Measurements from ENCODE around the gene BARHL2.

BARHL2 gene

GRCh38 chr1:90716552-90717355, at the start of gene BARHL2:
BARHL2 (minus strand) TSS chr1:90717302; CDS start chr1:90717195, 107 bp downstream.
- DNase-seq (ENCODE audit: extremely low read depth in 1 of 2, low read depth in 1 of 2), result no peak

GRCh38 chr1:90763930-90764329, 46.8 kb upstream of the BARHL2 start:
- DNase-seq (ENCODE audit: extremely low read depth in 1 of 2, low read depth in 1 of 2), result no peak

GRCh38 chr1:90763506-90763905, 46.4 kb upstream of the BARHL2 start:
- no peak for DNase-seq (ENCODE audit: extremely low read depth in 1 of 2, low read depth in 1 of 2)

GRCh38 chr1:90761781-90762589, 44.9 kb upstream of the BARHL2 start:
- no peak for DNase-seq (ENCODE audit: extremely low read depth in 1 of 2, low read depth in 1 of 2)

GRCh38 chr1:90761156-90761555, 44.1 kb upstream of the BARHL2 start:
- no peak for DNase-seq (ENCODE audit: extremely low read depth in 1 of 2, low read depth in 1 of 2)

GRCh38 chr1:90753556-90753955, 36.5 kb upstream of the BARHL2 start:
- DNase-seq (ENCODE audit: extremely low read depth in 1 of 2, low read depth in 1 of 2), result no peak

GRCh38 chr1:90748668-90749067, 31.6 kb upstream of the BARHL2 start:
- no peak for DNase-seq (ENCODE audit: extremely low read depth in 1 of 2, low read depth in 1 of 2)

GRCh38 chr1:90746857-90747256, 29.8 kb upstream of the BARHL2 start:
- no peak for DNase-seq (ENCODE audit: extremely low read depth in 1 of 2, low read depth in 1 of 2)

- DNase-seq (ENCODE audit: extremely low read depth in 1 of 2, low read depth in 1 of 2), result no peak
Measured at GRCh38 chr1:90745972-90746371, 28.9 kb upstream of the BARHL2 start.

GRCh38 chr1:90732136-90732535, 15.0 kb upstream of the BARHL2 start:
- DNase-seq (ENCODE audit: extremely low read depth in 1 of 2, low read depth in 1 of 2), result no peak

GRCh38 chr1:90731382-90732050, 14.4 kb upstream of the BARHL2 start:
- no peak for DNase-seq (ENCODE audit: extremely low read depth in 1 of 2, low read depth in 1 of 2)

GRCh38 chr1:90730243-90731022, 13.3 kb upstream of the BARHL2 start:
- DNase-seq (ENCODE audit: extremely low read depth in 1 of 2, low read depth in 1 of 2), result no peak

GRCh38 chr1:90729504-90730242, 12.6 kb upstream of the BARHL2 start:
- DNase-seq (ENCODE audit: extremely low read depth in 1 of 2, low read depth in 1 of 2), result no peak

- DNase-seq (ENCODE audit: extremely low read depth in 1 of 2, low read depth in 1 of 2), result no peak
Measured at GRCh38 chr1:90728502-90729287, 11.6 kb upstream of the BARHL2 start.

GRCh38 chr1:90727917-90728501, 10.9 kb upstream of the BARHL2 start:
- DNase-seq (ENCODE audit: extremely low read depth in 1 of 2, low read depth in 1 of 2), result no peak

GRCh38 chr1:90726986-90727480, 9.9 kb upstream of the BARHL2 start:
- no peak for DNase-seq (ENCODE audit: extremely low read depth in 1 of 2, low read depth in 1 of 2)

GRCh38 chr1:90726425-90726985, 9.4 kb upstream of the BARHL2 start:
- DNase-seq (ENCODE audit: extremely low read depth in 1 of 2, low read depth in 1 of 2), result no peak

- no peak for DNase-seq (ENCODE audit: extremely low read depth in 1 of 2, low read depth in 1 of 2)
Measured at GRCh38 chr1:90725657-90726424, 8.7 kb upstream of the BARHL2 start.

Data from stimulated activated CD8-positive, alpha-beta memory T cell treated with anti-CD3 and anti-CD28 coated beads, Interleukin-7, amount 100 ng/mL, for 48 hours (primary cell).